ENCODE results near the gene SLK. TPM values are rescaled to one million over a fixed set of nuclear protein-coding genes. Genes with fewer than 3 reads are reported as not detected.

Gene SLK
- total RNA-seq, 2 donors from 2014 or later: 38.3 to 91.2 TPM

DNA sequence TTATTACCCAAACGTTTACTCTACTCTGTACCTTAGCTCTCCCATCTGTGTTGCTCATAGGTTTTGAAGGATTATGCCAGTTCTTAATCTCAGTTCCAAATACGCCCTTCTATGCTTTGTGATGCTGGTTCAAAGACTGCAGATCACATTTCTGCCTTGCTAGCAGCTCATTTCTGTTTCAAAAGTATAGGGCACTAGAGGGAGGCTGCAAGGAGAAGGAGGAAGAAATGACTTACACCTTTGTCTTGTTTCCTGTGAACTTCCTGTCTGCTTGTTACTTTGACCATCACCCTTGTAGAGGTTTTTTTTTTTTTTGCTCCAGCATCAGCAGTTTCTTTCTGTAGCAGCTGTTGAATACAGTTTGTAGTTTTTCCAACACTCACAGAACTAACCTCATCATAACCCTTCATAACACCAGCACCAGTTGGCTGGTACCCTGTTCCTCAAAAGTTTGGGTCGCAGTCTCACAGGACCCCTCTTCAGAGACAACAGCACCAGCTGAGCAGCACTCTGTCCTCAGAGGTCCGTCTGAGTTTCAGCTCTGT, 16.5 kb downstream of the SLK start:
- H3K4me1 ChIP-seq (ENCODE audit: control insufficient read depth in 1 of 2, low read depth in 2 of 2): peaks cover 32 to 42% of the 10 kb centered on the region in 2 donors
- H3K27ac ChIP-seq: no peak overlapping the region
- H3K36me3 ChIP-seq: no peaks in the 10 kb centered on the region
- no peaks in the 10 kb centered on the region for H3K27me3 ChIP-seq (replicated peaks; ENCODE audit: insufficient read depth)
- H3K9me3 ChIP-seq: no peaks in the 10 kb centered on the region
- no peak for ATAC-seq (ENCODE audit: insufficient number of reproducible peaks, low FRiP score, low read depth)
- TF ChIP-seq CTCF (IDR thresholded peaks at IDR 0.05): no peak
- DNase-seq (ENCODE audit: low spot score): no peak
- no peak overlapping the region for H3K4me3 ChIP-seq

DNA sequence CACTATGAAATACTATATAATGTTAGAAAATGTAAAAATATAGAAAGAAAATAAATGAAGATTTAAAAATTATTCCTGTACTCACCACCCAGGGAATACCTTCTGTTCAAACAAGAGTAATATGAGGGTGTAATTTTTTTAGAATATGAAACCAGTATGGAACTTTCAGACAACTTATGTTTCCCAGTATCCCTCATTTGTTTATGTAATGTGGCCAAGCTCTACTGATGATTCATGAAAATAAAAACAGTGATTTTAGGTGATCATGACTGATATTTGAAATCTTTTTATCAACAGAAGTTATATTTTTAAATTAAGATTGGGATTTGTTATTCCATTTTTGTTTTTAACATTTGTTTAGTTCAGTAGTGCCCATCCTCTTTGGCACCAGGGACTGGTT, 18.8 kb downstream of the SLK start:
- Histone ChIP-seq H3K27me3 (replicated peaks; ENCODE audit: insufficient read depth) (no peaks in the 10 kb centered on the region), H3K4me1 (ENCODE audit: control insufficient read depth in 1 of 2, low read depth in 2 of 2) (peaks cover 42 to 43% of the 10 kb centered on the region in 2 donors), H3K9me3 (no peaks in the 10 kb centered on the region), H3K36me3 (no peaks in the 10 kb centered on the region), H3K4me3 (no peak overlapping the region), H3K27ac (no peak overlapping the region)
- DNase-seq (ENCODE audit: low spot score) (no peak), ATAC-seq (ENCODE audit: insufficient number of reproducible peaks, low FRiP score, low read depth) (no peak)
- no peak for TF ChIP-seq CTCF (IDR thresholded peaks at IDR 0.05)

DNA sequence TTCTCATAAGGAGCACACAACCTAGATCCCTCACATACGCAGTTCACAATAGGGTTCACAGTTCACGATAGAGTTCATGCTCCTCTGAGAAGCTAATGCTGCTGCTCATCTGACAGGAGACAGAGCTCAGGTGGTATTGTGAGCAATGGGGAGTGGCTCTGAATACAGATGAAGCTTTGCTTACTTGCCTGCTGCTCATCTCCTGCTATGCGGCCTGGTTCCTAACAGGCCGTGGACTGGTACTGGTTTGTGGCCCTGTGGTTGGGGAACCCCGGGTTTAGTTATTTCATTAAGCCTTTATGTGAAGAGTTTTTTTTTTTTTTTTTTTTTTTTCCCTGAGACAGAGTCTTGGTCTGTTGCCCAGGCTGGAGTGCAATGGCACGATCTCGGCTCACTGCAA, 19.4 kb downstream of the SLK start:
- no peaks in the 10 kb centered on the region for H3K36me3 ChIP-seq
- no peaks in the 10 kb centered on the region for H3K9me3 ChIP-seq
- ATAC-seq (ENCODE audit: insufficient number of reproducible peaks, low FRiP score, low read depth) (no peak), DNase-seq (ENCODE audit: low spot score) (no peak)
- H3K4me1 ChIP-seq (ENCODE audit: control insufficient read depth in 1 of 2, low read depth in 2 of 2): peaks cover 42 to 43% of the 10 kb centered on the region in 2 donors
- H3K27me3 ChIP-seq (replicated peaks; ENCODE audit: insufficient read depth): no peaks in the 10 kb centered on the region
- no peak for TF ChIP-seq CTCF (IDR thresholded peaks at IDR 0.05)
- no peak overlapping the region for H3K4me3 ChIP-seq
- no peak overlapping the region for H3K27ac ChIP-seq

GRCh38 chr10:103990121-103990520, 23.2 kb downstream of the SLK start:
- ATAC-seq (ENCODE audit: insufficient number of reproducible peaks, low FRiP score, low read depth) (no peak), DNase-seq (ENCODE audit: low spot score) (no peak)
- Histone ChIP-seq H3K9me3 (no peaks in the 10 kb centered on the region), H3K4me3 (no peak overlapping the region), H3K36me3 (peaks cover 3% of the 10 kb centered on the region), H3K4me1 (ENCODE audit: control insufficient read depth in 1 of 2, low read depth in 2 of 2) (peaks cover 10 to 21% of the 10 kb centered on the region in 2 donors), H3K27me3 (replicated peaks; ENCODE audit: insufficient read depth) (no peaks in the 10 kb centered on the region), H3K27ac (no peak overlapping the region)
- no peak for TF ChIP-seq CTCF (IDR thresholded peaks at IDR 0.05)

DNA sequence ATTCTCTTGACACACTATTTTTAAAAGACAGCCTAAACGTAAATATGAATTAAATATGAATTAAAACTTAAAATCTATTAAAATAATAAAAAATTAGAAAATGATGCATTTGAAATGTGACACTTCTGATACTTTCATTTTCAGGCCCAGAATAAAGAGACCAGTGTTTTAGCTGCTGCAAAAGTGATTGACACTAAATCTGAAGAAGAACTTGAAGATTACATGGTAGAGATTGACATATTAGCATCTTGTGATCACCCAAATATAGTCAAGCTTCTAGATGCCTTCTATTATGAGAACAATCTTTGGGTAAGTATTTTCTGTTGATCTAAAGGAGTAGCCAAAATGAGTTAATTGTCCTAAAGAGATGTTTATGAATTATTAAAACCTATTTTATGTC, 23.6 kb downstream of the SLK start:
- Histone ChIP-seq H3K27me3 (replicated peaks; ENCODE audit: insufficient read depth) (no peaks in the 10 kb centered on the region), H3K27ac (no peak overlapping the region), H3K36me3 (peaks cover 3% of the 10 kb centered on the region), H3K9me3 (no peaks in the 10 kb centered on the region), H3K4me1 (ENCODE audit: control insufficient read depth in 1 of 2, low read depth in 2 of 2) (peaks cover 10 to 21% of the 10 kb centered on the region in 2 donors), H3K4me3 (no peak overlapping the region)
- no peak for ATAC-seq (ENCODE audit: insufficient number of reproducible peaks, low FRiP score, low read depth)
- TF ChIP-seq CTCF (IDR thresholded peaks at IDR 0.05): no peak
- DNase-seq (ENCODE audit: low spot score): no peak
